HG02973 (cell line): ENCODE measurements around the gene CLNS1A.
A peak's percentile ranks its signal among the peaks of the same experiment; 100 is the strongest.
"Not testable (repeated sequence)": the region's sequence is repeated elsewhere in the genome, so short reads cannot be mapped to it uniquely, and the experiment has no call there.

ENCODE experiments used
- ATAC-seq: cut with Tn5 transposase; IDR thresholded peaks from one replicate; pipeline ENCODE4 v1.9.1; 2021; ENCODE audit warnings: moderate library complexity; ENCODE audit not compliant: unreplicated experiment

The CLNS1A gene

GRCh38 chr11:77637345-77638165, at the start of gene CLNS1A:
Gene CLNS1A, minus strand, starts transcription at chr11:77637794. Its CDS starts 80 bp downstream, at chr11:77637714.
- ATAC-seq = peak; percentile 93

- ATAC-seq = no peak
These were observed 49.5 kb upstream of the CLNS1A start for GRCh38 chr11:77687088-77687487.

- no peak for ATAC-seq
These were observed 39.5 kb upstream of the CLNS1A start for GRCh38 chr11:77677138-77677537.

- ATAC-seq = no peak
These were observed 34.7 kb upstream of the CLNS1A start for GRCh38 chr11:77672264-77672663.

- no peak for ATAC-seq
These were observed 32.4 kb upstream of the CLNS1A start for GRCh38 chr11:77669848-77670511.

- no peak for ATAC-seq
These were observed 31.2 kb upstream of the CLNS1A start for GRCh38 chr11:77668760-77669159.

GRCh38 chr11:77665240-77665965, 27.8 kb upstream of the CLNS1A start:
- ATAC-seq = no peak

GRCh38 chr11:77661670-77662069, 24.1 kb upstream of the CLNS1A start:
- no peak for ATAC-seq

GRCh38 chr11:77660947-77661346, 23.4 kb upstream of the CLNS1A start:
- no peak for ATAC-seq

- ATAC-seq = no peak
These were observed 20.8 kb upstream of the CLNS1A start for GRCh38 chr11:77658213-77659013.

GRCh38 chr11:77656362-77656761, 18.8 kb upstream of the CLNS1A start:
- ATAC-seq = no peak

GRCh38 chr11:77654770-77655434, 17.3 kb upstream of the CLNS1A start:
- ATAC-seq = no peak

- ATAC-seq = no peak
These were observed 12.5 kb upstream of the CLNS1A start for GRCh38 chr11:77650123-77650522.

- no peak for ATAC-seq
These were observed 10.2 kb upstream of the CLNS1A start for GRCh38 chr11:77647654-77648305.

- no peak for ATAC-seq
These were observed 7.3 kb upstream of the CLNS1A start for GRCh38 chr11:77644887-77645286.

- no peak for ATAC-seq
These were observed 4.6 kb upstream of the CLNS1A start for GRCh38 chr11:77642228-77642627.

- no peak for ATAC-seq
These were observed 756 bp downstream of the CLNS1A start for GRCh38 chr11:77636731-77637344.

- ATAC-seq = not testable (repeated sequence)
These were observed 3.7 kb downstream of the CLNS1A start for GRCh38 chr11:77633926-77634325.

- ATAC-seq = no peak
These were observed 7.4 kb downstream of the CLNS1A start for GRCh38 chr11:77630157-77630710.
